ENCODE results near the gene UBE3A. TPM values are rescaled to one million over a fixed set of nuclear protein-coding genes. Genes with fewer than 3 reads are reported as not detected.
"Not testable (repeated sequence)": the region's sequence is repeated elsewhere in the genome, so short reads cannot be mapped to it uniquely, and the experiment has no call there.

The UBE3A gene
- total RNA-seq, 2 experiments from 2014 or later, result 102 to 110 TPM

DNA sequence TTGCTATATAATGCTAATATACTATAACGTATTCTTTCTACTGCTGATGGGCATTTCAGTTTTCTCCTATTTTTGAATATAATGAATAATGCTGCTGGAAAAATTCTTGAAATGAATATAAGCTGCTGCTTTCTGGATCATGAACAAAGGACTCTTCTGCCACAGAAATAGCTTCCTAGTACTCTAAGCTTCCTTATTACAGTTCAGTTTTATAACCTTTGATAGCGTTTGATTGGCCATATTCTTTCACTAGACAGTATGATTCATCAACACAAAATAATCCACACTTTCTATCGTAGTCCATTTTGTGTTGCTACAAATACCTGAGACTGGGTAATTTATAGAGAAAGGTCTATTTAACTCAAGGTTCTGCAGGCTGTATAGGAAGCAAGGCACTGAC is 16.4 kb upstream of the UBE3A start:
- no peak for ATAC-seq
- POLR2A ChIA-PET, result no interaction called here
- peaks cover 1% of the 10 kb centered on the region for H3K36me3 Mint-ChIP-seq (ENCODE audit: low read depth)
- H3K27ac Mint-ChIP-seq, result no peak overlapping the region
- TF ChIP-seq, protein P1, sequence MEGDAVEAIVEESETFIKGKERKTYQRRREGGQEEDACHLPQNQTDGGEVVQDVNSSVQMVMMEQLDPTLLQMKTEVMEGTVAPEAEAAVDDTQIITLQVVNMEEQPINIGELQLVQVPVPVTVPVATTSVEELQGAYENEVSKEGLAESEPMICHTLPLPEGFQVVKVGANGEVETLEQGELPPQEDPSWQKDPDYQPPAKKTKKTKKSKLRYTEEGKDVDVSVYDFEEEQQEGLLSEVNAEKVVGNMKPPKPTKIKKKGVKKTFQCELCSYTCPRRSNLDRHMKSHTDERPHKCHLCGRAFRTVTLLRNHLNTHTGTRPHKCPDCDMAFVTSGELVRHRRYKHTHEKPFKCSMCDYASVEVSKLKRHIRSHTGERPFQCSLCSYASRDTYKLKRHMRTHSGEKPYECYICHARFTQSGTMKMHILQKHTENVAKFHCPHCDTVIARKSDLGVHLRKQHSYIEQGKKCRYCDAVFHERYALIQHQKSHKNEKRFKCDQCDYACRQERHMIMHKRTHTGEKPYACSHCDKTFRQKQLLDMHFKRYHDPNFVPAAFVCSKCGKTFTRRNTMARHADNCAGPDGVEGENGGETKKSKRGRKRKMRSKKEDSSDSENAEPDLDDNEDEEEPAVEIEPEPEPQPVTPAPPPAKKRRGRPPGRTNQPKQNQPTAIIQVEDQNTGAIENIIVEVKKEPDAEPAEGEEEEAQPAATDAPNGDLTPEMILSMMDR (IDR thresholded peaks at IDR 0.05), result no peak
- intact Hi-C loops (cut with micrococcal nuclease), result no loop called here
- CTCF ChIA-PET, result interaction anchor here (0.5 to 1.5 kb wide), 2 partner anchors 16 to 1933 kb away, joined by 4 read pairs; no protein-coding TSS in a partner anchor
- no peak overlapping the region for H3K4me3 Mint-ChIP-seq
- DNase-seq, result no peak
- H3K4me1 Mint-ChIP-seq (ENCODE audit: low read depth), result no peaks in the 10 kb centered on the region
- peaks cover 7% of the 10 kb centered on the region for H3K9me3 Mint-ChIP-seq
- peaks cover 3% of the 10 kb centered on the region for H3K27me3 Mint-ChIP-seq

DNA sequence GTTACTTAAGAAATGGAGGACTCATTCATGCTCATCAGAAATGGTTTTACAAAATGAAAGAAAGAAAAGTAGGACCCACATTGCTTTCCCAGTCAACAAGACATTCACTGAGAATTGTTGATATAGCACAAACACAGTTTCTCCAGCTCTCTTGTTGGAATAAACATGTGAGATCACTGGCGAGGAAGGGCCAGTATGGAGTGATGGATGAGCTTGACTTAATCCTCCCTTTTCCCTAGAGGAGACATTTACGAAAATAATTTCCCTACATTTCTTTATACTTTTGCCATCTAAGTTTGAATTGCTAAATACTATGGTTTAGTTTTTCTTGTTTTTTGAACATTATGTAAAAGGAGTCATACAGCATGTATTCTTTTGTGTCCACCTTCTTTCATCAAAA is 15.9 kb upstream of the UBE3A start:
- no peak for DNase-seq
- no peak overlapping the region for H3K4me3 Mint-ChIP-seq
- no peak for ATAC-seq
- no peak overlapping the region for H3K27ac Mint-ChIP-seq
- H3K9me3 Mint-ChIP-seq, result peaks cover 9% of the 10 kb centered on the region
- POLR2A ChIA-PET, result no interaction called here
- CTCF ChIA-PET, result interaction anchor here (0.5 kb wide), 1 partner anchor 1933 kb away, joined by 4 read pairs; no protein-coding TSS in a partner anchor
- intact Hi-C loops (cut with micrococcal nuclease), result no loop called here
- peaks cover 6% of the 10 kb centered on the region for H3K27me3 Mint-ChIP-seq
- no peaks in the 10 kb centered on the region for H3K4me1 Mint-ChIP-seq (ENCODE audit: low read depth)
- TF ChIP-seq, protein P1 (IDR thresholded peaks at IDR 0.05), result no peak
- H3K36me3 Mint-ChIP-seq (ENCODE audit: low read depth), result peaks cover 1% of the 10 kb centered on the region

DNA sequence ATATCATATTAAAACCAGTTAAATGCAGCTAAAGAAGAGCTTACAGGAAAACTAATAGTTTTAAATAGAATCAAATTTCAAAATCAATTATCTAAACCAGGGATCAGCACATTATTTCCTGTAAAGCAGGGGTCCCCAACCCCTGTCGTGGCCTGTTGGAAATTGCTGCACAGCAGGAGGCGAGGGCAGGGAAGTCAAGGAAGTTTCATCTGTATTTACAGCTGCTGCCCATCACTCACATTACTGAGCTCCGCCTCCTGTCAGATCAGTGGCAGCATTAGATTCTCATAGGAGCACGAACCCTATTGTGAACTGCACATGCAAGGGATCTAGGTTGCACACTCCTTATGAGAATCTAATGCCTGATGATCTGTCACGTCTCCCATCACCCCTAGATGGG is 14.4 kb upstream of the UBE3A start:
- H3K4me3 Mint-ChIP-seq; H3K4me1 Mint-ChIP-seq (ENCODE audit: low read depth); H3K27ac Mint-ChIP-seq; ATAC-seq; intact Hi-C loops (cut with micrococcal nuclease); DNase-seq; H3K9me3 Mint-ChIP-seq; H3K27me3 Mint-ChIP-seq; H3K36me3 Mint-ChIP-seq (ENCODE audit: low read depth): not testable (repeated sequence)
- POLR2A ChIA-PET, result interaction anchor here (0.6 kb wide), 1 partner anchor 55 kb away, joined by 4 read pairs; no protein-coding TSS in a partner anchor
- CTCF ChIA-PET, result interaction anchor here (0.9 kb wide), 1 partner anchor 8 kb away, joined by 4 read pairs; no protein-coding TSS in a partner anchor

GRCh38 chr15:25451501-25451900 is 12.7 kb upstream of the UBE3A start:
- DNase-seq (no peak), ATAC-seq (no peak)
- H3K27me3 Mint-ChIP-seq, result peaks cover 9% of the 10 kb centered on the region
- POLR2A ChIA-PET, result no interaction called here
- no peaks in the 10 kb centered on the region for H3K4me1 Mint-ChIP-seq (ENCODE audit: low read depth)
- no peak overlapping the region for H3K27ac Mint-ChIP-seq
- H3K9me3 Mint-ChIP-seq, result peaks cover 9% of the 10 kb centered on the region
- peaks cover 1% of the 10 kb centered on the region for H3K36me3 Mint-ChIP-seq (ENCODE audit: low read depth)
- TF ChIP-seq, protein P1 (IDR thresholded peaks at IDR 0.05), result no peak
- CTCF ChIA-PET, result no interaction called here
- H3K4me3 Mint-ChIP-seq, result no peak overlapping the region
- intact Hi-C loops (cut with micrococcal nuclease), result no loop called here

DNA sequence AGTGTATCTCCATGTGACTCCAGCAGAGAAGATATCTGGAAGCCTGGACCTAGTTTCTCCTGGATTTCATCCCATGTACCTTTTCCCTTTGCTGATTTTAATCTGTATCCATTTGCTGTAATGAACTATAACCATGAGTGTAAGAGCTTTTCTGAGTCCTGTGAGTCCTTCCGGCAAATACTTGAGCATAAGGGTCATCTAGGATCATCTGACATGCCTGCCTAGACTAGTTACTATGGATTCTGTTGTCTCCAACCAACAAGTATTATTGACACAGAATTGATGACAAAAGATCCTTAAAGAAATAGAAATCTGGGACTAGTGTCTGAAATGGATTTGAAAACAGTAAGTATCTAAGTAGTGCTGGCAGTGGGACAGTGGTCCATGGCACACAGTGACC is 11.3 kb upstream of the UBE3A start:
- no peaks in the 10 kb centered on the region for H3K4me1 Mint-ChIP-seq (ENCODE audit: low read depth)
- intact Hi-C loops (cut with micrococcal nuclease), result no loop called here
- DNase-seq, result no peak
- peaks cover 9% of the 10 kb centered on the region for H3K27me3 Mint-ChIP-seq
- no peak overlapping the region for H3K4me3 Mint-ChIP-seq
- TF ChIP-seq, protein P1 (IDR thresholded peaks at IDR 0.05), result no peak
- ChIA-PET POLR2A (no interaction called here), CTCF (interaction anchor here (1.2 kb wide), 1 partner anchor 13 kb away, joined by 4 read pairs; no protein-coding TSS in a partner anchor)
- H3K27ac Mint-ChIP-seq, result no peak overlapping the region
- H3K9me3 Mint-ChIP-seq, result peaks cover 9% of the 10 kb centered on the region
- ATAC-seq, result no peak
- H3K36me3 Mint-ChIP-seq (ENCODE audit: low read depth), result peaks cover 1% of the 10 kb centered on the region

Data from activated CD8-positive, alpha-beta T cell treated with anti-CD3 and anti-CD28 coated beads for 36 hours (primary cell).